ENCODE results near the gene TNFRSF17. TPM values are rescaled to one million over a fixed set of nuclear protein-coding genes. Genes with fewer than 3 reads are reported as not detected.

Gene TNFRSF17
- total and polyA plus RNA-seq, 2 donors (not counting 3 experiments of a cell fraction or from before 2014, with no cell fraction given), result not detected

GRCh38 chr16:11992586-11993524 is 27.8 kb downstream of the TNFRSF17 start:
- no peaks in the 10 kb centered on the region for H4K20me1 ChIP-seq (replicated peaks; ENCODE audit: control insufficient read depth, extremely low read depth, insufficient read depth, low read length)
- no TSS peak for BruUV-seq (replicated peaks)
- CTCF ChIA-PET, result interaction anchor here (0.6 to 2.1 kb wide), 4 partner anchors 10 to 713 kb away, joined by 3 to 10 read pairs (median 4); no protein-coding TSS in a partner anchor
- POLR2A ChIA-PET, result no interaction called here
- no peaks in the 10 kb centered on the region for H3K79me2 ChIP-seq (ENCODE audit: control insufficient read depth, insufficient read depth, low read length)
- H3K4me1 ChIP-seq (ENCODE audit: control insufficient read depth, extremely low read depth, insufficient read depth, low read length), result peaks cover 11% of the 10 kb centered on the region
- H3K9ac ChIP-seq (replicated peaks; ENCODE audit: extremely low read depth, insufficient read depth, low read length), result no peak overlapping the region
- dilution Hi-C loops (cut with MboI; ENCODE audit: extremely low pct_ligation_motif_present, low sequenced_read_pairs), result no loop called here
- no peaks in the 10 kb centered on the region for H3K9me3 ChIP-seq (replicated peaks; ENCODE audit: control insufficient read depth, insufficient read depth, low read length)
- intact Hi-C loops (cut with micrococcal nuclease), result loop anchor here (5.0 kb wide), 1 partner anchor 76 kb away; the partner anchor contains the start of gene GSPT1
- H2AFZ ChIP-seq (ENCODE audit: low read depth, low read length), result no peak overlapping the region
- no peak overlapping the region for H3K4me2 ChIP-seq (ENCODE audit: insufficient read depth, low read length)
- no peaks in the 10 kb centered on the region for H3K27me3 ChIP-seq (ENCODE audit: control insufficient read depth in 2 of 2, insufficient read depth in 2 of 2, low read length in 2 of 2)
- H3K36me3 ChIP-seq (ENCODE audit: control insufficient read depth in 2 of 2, extremely low read depth in 1 of 2, insufficient read depth in 2 of 2, low read length in 2 of 2), result no peaks in the 10 kb centered on the region
- FAIRE-seq (no peak), DNase-seq (ENCODE audit: low read depth, low spot score) (no peak)
- H3K27ac ChIP-seq (ENCODE audit: insufficient read depth, low read depth, low read length), result peak overlapping the region; percentile 7
- H3K9me1 ChIP-seq (replicated peaks; ENCODE audit: control insufficient read depth, extremely low read depth, insufficient read depth, low read length), result no peaks in the 10 kb centered on the region
- no peak for TF ChIP-seq FOS (IDR thresholded peaks at IDR 0.05; ENCODE audit: borderline replicate concordance, insufficient read depth, low read length)
- no peak for TF ChIP-seq POLR2A (IDR thresholded peaks at IDR 0.05; ENCODE audit: low read depth, low read length)
- TF ChIP-seq MYC (IDR thresholded peaks at IDR 0.05; ENCODE audit: low read depth, low read length), result no peak
- TF ChIP-seq POLR2AphosphoS5 (IDR thresholded peaks at IDR 0.05; ENCODE audit: insufficient read depth, low read depth, low read length), result no peak
- no peak for TF ChIP-seq EZH2 (IDR thresholded peaks at IDR 0.05; ENCODE audit: borderline replicate concordance, low read depth, low read length, severe bottlenecking)
- TF ChIP-seq GATA2 (IDR thresholded peaks at IDR 0.05; ENCODE audit: insufficient read depth, insufficient read length, low read depth, low read length), result no peak
- no peak for TF ChIP-seq MAX (IDR thresholded peaks at IDR 0.05; ENCODE audit: insufficient read depth, insufficient read length)
- no peak for TF ChIP-seq JUN (IDR thresholded peaks at IDR 0.05; ENCODE audit: borderline replicate concordance, insufficient read depth, insufficient read length, low read depth)
- no peak for TF ChIP-seq CTCF (IDR thresholded peaks at IDR 0.05; ENCODE audit: extremely low read depth in 1 of 2, insufficient read depth in 1 of 2, low read depth in 1 of 2, low read length in 2 of 2)
- no peak overlapping the region for H3K4me3 ChIP-seq (replicated peaks in 1 of 3; ENCODE audit: insufficient read depth in 1 of 3, low read depth in 1 of 3, low read length in 3 of 3)
